CD14-positive monocyte (primary cell): Measurements from ENCODE around the gene BANP. TPM values are rescaled to one million over a fixed set of nuclear protein-coding genes. Genes with fewer than 3 reads are reported as not detected.

Experiments used
- DNase-seq, 3 donors: peaks; one replicate each; pipeline ENCODE4 v3.0.0-alpha.2; 2011 to 2022
- H2AFZ ChIP-seq: 2 replicates; pipeline ENCODE4 v1.6.0; 2012; ENCODE audit warnings: mild to moderate bottlenecking, low read depth, low read length, inconsistent platforms; ENCODE audit not compliant: insufficient read depth, poor library complexity, severe bottlenecking
- H3K27ac ChIP-seq, 2 donors: 1 replicate in 1 of 2; 2 replicates in 1 of 2; pipeline ENCODE4 v1.5.1; 2012 to 2013; ENCODE audit warnings: low read length in 2 of 2, control low read depth in 1 of 2, inconsistent platforms in 1 of 2, low read depth in 1 of 2, mild to moderate bottlenecking in 1 of 2
- H3K27me3 ChIP-seq, 2 donors: one replicate each; pipeline versions ENCODE4 v1.6.0 to v1.6.1; 2011 to 2013; ENCODE audit warnings: low read length in 2 of 2; ENCODE audit not compliant: control insufficient read depth in 2 of 2, insufficient read depth in 2 of 2
- H3K36me3 ChIP-seq, 2 donors: replicated peaks in 1 of 2; 1 replicate in 1 of 2; 2 replicates in 1 of 2; pipeline versions ENCODE4 v1.5.1 to v1.6.1; 2012 to 2013; ENCODE audit warnings: low read length in 2 of 2, control low read depth in 1 of 2, inconsistent platforms in 1 of 2, mild to moderate bottlenecking in 1 of 2; ENCODE audit not compliant: insufficient read depth in 2 of 2, control insufficient read depth in 1 of 2
- H3K4me1 ChIP-seq, 2 donors: 1 replicate in 1 of 2; 2 replicates in 1 of 2; pipeline versions ENCODE4 v1.5.1 to v1.6.1; 2012 to 2013; ENCODE audit warnings: low read length in 2 of 2, control low read depth in 1 of 2, inconsistent platforms in 1 of 2, mild to moderate bottlenecking in 1 of 2, moderate library complexity in 1 of 2; ENCODE audit not compliant: insufficient read depth in 2 of 2, control insufficient read depth in 1 of 2
- H3K4me2 ChIP-seq: replicated peaks from 2 replicates; pipeline ENCODE3; 2012; ENCODE audit warnings: low read length, moderate library complexity, mild to moderate bottlenecking; ENCODE audit not compliant: poor library complexity, severe bottlenecking; ENCODE audit errors: extremely low read depth
- H3K4me3 ChIP-seq, 3 experiments: fragments of 200-600 bp in 1 of 3; sonication (generic) in 1 of 3; replicated peaks in 1 of 3; 1 replicate in 2 of 3; 2 replicates in 1 of 3; pipeline ENCODE4 v1.5.1; 2011 to 2013; ENCODE audit warnings: low read length in 3 of 3, mild to moderate bottlenecking in 3 of 3, control low read depth in 2 of 3, low read depth in 2 of 3, inconsistent platforms in 1 of 3, moderate library complexity in 1 of 3
- H3K79me2 ChIP-seq: 2 replicates; pipeline ENCODE4 v1.6.0; 2012; ENCODE audit warnings: mild to moderate bottlenecking, control low read depth, inconsistent platforms, low read length, moderate library complexity; ENCODE audit not compliant: insufficient read depth
- H3K9ac ChIP-seq: 2 replicates; pipeline ENCODE4 v1.6.0; 2017; ENCODE audit warnings: low read length, mild to moderate bottlenecking; ENCODE audit not compliant: insufficient read depth, poor library complexity, severe bottlenecking
- H3K9me3 ChIP-seq, 2 donors: replicated peaks in 1 of 2; 1 replicate in 1 of 2; 2 replicates in 1 of 2; pipeline versions ENCODE4 v1.5.1 to v1.6.1; 2012 to 2013; ENCODE audit warnings: low read length in 2 of 2, control low read depth in 1 of 2; ENCODE audit not compliant: control insufficient read depth in 1 of 2, insufficient read depth in 1 of 2
- H4K20me1 ChIP-seq: 2 replicates; pipeline ENCODE4 v1.6.0; 2012; ENCODE audit warnings: mild to moderate bottlenecking, low read length, control low read depth, moderate library complexity; ENCODE audit not compliant: insufficient read depth
- H3K27ac Mint-ChIP-seq, 7 donors: one replicate each; pipeline ENCODE4 v1.8.0; 2020; ENCODE audit warnings: mild to moderate bottlenecking in 7 of 7, mixed read lengths in 7 of 7, moderate library complexity in 6 of 7, inconsistent platforms in 2 of 7
- H3K27me3 Mint-ChIP-seq, 3 donors: one replicate each; pipeline ENCODE4 v1.8.0; 2021 to 2022; ENCODE audit warnings: low read depth in 3 of 3, mild to moderate bottlenecking in 3 of 3, mixed read lengths in 3 of 3, moderate library complexity in 3 of 3, inconsistent platforms in 1 of 3
- H3K36me3 Mint-ChIP-seq, 2 donors: one replicate each; pipeline ENCODE4 v1.8.0; 2020; ENCODE audit warnings: mixed read lengths in 2 of 2, inconsistent platforms in 1 of 2, mild to moderate bottlenecking in 1 of 2
- H3K4me1 Mint-ChIP-seq: one replicate; pipeline ENCODE4 v1.8.0; 2020; ENCODE audit warnings: mild to moderate bottlenecking, mixed read lengths
- H3K4me3 Mint-ChIP-seq, 2 donors: one replicate each; pipeline ENCODE4 v1.8.0; 2020; ENCODE audit warnings: mild to moderate bottlenecking in 2 of 2, mixed read lengths in 2 of 2, moderate library complexity in 1 of 2
- H3K9me3 Mint-ChIP-seq, 7 donors: one replicate each; pipeline ENCODE4 v1.8.0; 2020 to 2022; ENCODE audit warnings: mixed read lengths in 7 of 7, mild to moderate bottlenecking in 6 of 7, moderate library complexity in 6 of 7, inconsistent platforms in 2 of 7
- CTCF ChIP-seq: fragments of 200-600 bp; IDR thresholded peaks from one replicate; pipeline ENCODE4 v1.8.0; 2022; ENCODE audit warnings: antibody characterized with exemption, mild to moderate bottlenecking
- WGBS: methylation state at CpG from one replicate; pipeline ENCODE4 v1.1.5; 2013; ENCODE audit warnings: missing lambda C conversion rate; ENCODE audit not compliant: insufficient coverage; 5-methylcytosine and 5-hydroxymethylcytosine counted together
- intact Hi-C, 2 donors: fragments of 100-400 bp; cut with micrococcal nuclease; formaldehyde crosslinking; loops; one replicate each; pipeline versions ENCODE4 v1.15.0 to v1.15.1; 2023
- polyA plus RNA-seq, 3 donors: library from polyadenylated mRNA; depleted of rRNA in 1 of 3; unstranded in 2 of 3; stranded (reverse) in 1 of 3; fragments of 300-500 nt in 2 of 3; fragments of >200 nt in 1 of 3; fragmentation: Illumina TruSeq in 2 of 3; gene quantifications; 1 replicate in 2 of 3; 2 replicates in 1 of 3; pipeline ENCODE4 v1.2.3, GENCODE V29; 2012 to 2021

Gene BANP
- polyA plus RNA-seq, 3 donors: 10.1 to 40.9 (median 11.7) TPM

DNA sequence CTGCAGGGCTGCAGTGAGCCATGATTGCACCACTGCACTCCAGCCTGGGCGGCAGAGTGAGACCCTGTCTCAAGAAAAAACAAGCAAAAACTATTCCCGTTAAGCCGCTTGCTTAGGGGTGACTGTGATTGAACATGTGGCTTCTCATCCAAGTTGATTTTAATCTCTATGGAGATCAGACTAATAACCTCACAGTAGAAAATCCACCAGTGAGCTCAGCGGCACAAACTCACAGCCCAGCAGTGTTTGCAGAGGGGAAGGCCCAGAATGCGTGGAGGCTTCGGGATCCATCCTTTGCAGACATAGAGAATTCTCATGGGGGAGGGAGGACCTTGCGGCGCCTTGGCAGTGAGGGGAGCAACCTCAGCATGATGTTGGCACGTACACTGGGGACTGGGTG lies 7.4 kb downstream of the BANP start:
- Mint-ChIP-seq H3K27me3 (peaks cover 0 to 6% (median 1%) of the 10 kb centered on the region in 3 donors), H3K4me1 (peaks cover 77% of the 10 kb centered on the region), H3K27ac (peak overlapping the region in 6 of 7 donors; percentile 30 to 97 (median 91)), H3K4me3 (peak overlapping the region in 1 of 2 donors; percentile 78), H3K9me3 (peaks cover 0 to 2% (median 0%) of the 10 kb centered on the region in 7 donors), H3K36me3 (peaks cover 44 to 50% of the 10 kb centered on the region in 2 donors)
- Histone ChIP-seq H3K36me3 (peaks cover 0 to 19% of the 10 kb centered on the region in 2 donors), H3K9ac (no peak overlapping the region), H3K4me2 (peak overlapping the region; percentile 65), H2AFZ (no peak overlapping the region), H3K9me3 (no peaks in the 10 kb centered on the region), H3K79me2 (peaks cover 84% of the 10 kb centered on the region), H3K4me3 (no peak overlapping the region), H4K20me1 (peaks cover 3% of the 10 kb centered on the region), H3K27me3 (no peaks in the 10 kb centered on the region), H3K4me1 (peaks cover 64 to 77% of the 10 kb centered on the region in 2 donors), H3K27ac (peak overlapping the region in 1 of 2 donors; percentile 80)
- DNase-seq: no peak
- intact Hi-C loops: loop anchor here in 1 of 2 donors (10.0 kb wide), 1 partner anchor 746 kb away; the partner anchor contains the start of genes CTU2 and RNF166
- 95% methylated on average over 6 of the region's 9 CpGs for WGBS
- no peak for TF ChIP-seq CTCF

DNA sequence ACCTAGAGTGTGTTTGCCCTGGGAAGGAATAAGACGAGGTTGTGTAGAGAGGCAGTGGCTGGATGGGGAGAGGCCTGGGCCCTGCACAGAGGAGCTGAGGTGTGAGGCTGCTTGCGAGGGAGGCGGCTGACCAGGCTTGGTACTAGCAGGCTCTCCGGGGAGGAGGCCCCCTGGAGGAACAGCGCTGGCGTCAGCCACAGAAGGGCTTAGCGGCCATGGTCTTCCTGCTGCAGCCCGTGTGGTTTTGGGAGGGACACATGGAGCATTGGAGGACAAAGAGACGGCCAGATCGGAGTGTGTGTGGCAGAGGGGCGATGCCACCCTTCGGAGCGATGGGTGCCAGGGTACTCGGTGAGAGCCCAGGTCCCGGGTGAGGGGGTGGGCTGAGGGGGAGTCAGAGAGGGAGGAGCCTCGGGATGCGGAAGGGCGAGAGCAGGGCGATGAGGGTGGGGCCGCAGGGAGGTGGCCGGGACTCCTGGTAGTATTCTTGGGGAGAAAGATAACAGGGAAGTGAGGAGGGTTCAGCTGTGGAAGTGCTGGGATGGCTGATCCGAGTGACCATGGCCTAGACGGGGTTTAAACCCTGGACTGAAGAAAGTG lies 8.3 kb downstream of the BANP start:
- Histone ChIP-seq H4K20me1 (peaks cover 11% of the 10 kb centered on the region), H3K79me2 (peaks cover 93% of the 10 kb centered on the region), H2AFZ (peak overlapping the region; percentile 61), H3K4me3 (peak overlapping the region; percentile 2 to 68 (median 33)), H3K9me3 (no peaks in the 10 kb centered on the region), H3K4me1 (peaks cover 59 to 75% of the 10 kb centered on the region in 2 donors), H3K27me3 (no peaks in the 10 kb centered on the region), H3K27ac (peak overlapping the region; percentile 49 to 80), H3K4me2 (peak overlapping the region; percentile 65), H3K36me3 (peaks cover 0 to 22% of the 10 kb centered on the region in 2 donors), H3K9ac (peak overlapping the region; percentile 63)
- intact Hi-C loops: loop anchor here in 1 of 2 donors (10.0 kb wide), 1 partner anchor 745 kb away; the partner anchor contains the start of genes CTU2 and RNF166
- peaks cover 0 to 2% (median 0%) of the 10 kb centered on the region in 7 donors for H3K9me3 Mint-ChIP-seq
- H3K27me3 Mint-ChIP-seq: peaks cover 0 to 4% (median 1%) of the 10 kb centered on the region in 3 donors
- peak overlapping the region; percentile 85 to 97 (median 94) for H3K27ac Mint-ChIP-seq
- peaks cover 48 to 56% of the 10 kb centered on the region in 2 donors for H3K36me3 Mint-ChIP-seq
- peaks cover 76% of the 10 kb centered on the region for H3K4me1 Mint-ChIP-seq
- peak in 1 of 3 donors; percentile 34 for DNase-seq
- no peak for TF ChIP-seq CTCF
- H3K4me3 Mint-ChIP-seq: peak overlapping the region; percentile 78 to 90
- 12% methylated on average over 19 of the region's 23 CpGs for WGBS
